ENCODE measurements around the gene CRYGA. TPM values are rescaled to one million over a fixed set of nuclear protein-coding genes. Genes with fewer than 3 reads are reported as not detected.

Gene CRYGA
- total RNA-seq, 1 donor from 2014 or later = not detected

DNA sequence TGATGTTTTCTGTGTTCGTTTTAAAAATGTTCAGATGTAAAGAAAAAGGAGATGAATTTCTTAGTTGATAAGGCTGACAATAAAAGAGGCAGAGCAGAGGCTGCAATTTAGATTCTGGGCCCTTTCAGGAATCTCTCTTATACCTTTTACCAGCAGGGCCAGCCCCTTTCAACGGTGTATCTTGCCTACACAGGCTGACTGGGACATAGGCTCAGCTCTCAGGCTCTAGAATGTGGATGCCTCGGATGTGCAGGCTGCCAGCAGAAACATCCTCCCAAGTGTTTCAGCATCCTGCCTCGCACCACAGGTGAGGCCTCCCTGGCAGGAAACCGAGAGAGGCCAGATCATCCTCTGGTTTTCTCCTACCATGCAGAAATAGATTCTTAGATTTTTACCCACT lies 23.1 kb upstream of the CRYGA start:
- no peaks in the 10 kb centered on the region for H3K4me1 ChIP-seq
- H3K36me3 ChIP-seq = no peaks in the 10 kb centered on the region
- H3K27ac ChIP-seq = no peak overlapping the region
- no peak overlapping the region for H3K4me3 ChIP-seq
- intact Hi-C loops (cut with DNase I) = no loop called here
- H3K27me3 ChIP-seq = no peaks in the 10 kb centered on the region
- H3K9me3 ChIP-seq = no peaks in the 10 kb centered on the region
- TF ChIP-seq, protein P1, sequence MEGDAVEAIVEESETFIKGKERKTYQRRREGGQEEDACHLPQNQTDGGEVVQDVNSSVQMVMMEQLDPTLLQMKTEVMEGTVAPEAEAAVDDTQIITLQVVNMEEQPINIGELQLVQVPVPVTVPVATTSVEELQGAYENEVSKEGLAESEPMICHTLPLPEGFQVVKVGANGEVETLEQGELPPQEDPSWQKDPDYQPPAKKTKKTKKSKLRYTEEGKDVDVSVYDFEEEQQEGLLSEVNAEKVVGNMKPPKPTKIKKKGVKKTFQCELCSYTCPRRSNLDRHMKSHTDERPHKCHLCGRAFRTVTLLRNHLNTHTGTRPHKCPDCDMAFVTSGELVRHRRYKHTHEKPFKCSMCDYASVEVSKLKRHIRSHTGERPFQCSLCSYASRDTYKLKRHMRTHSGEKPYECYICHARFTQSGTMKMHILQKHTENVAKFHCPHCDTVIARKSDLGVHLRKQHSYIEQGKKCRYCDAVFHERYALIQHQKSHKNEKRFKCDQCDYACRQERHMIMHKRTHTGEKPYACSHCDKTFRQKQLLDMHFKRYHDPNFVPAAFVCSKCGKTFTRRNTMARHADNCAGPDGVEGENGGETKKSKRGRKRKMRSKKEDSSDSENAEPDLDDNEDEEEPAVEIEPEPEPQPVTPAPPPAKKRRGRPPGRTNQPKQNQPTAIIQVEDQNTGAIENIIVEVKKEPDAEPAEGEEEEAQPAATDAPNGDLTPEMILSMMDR (IDR thresholded peaks at IDR 0.05) = no peak
- no peak for DNase-seq (ENCODE audit: low spot score in 2 of 2)

GRCh38 chr2:208183972-208184705 lies 20.8 kb upstream of the CRYGA start:
- no peaks in the 10 kb centered on the region for H3K9me3 ChIP-seq
- no peak overlapping the region for H3K27ac ChIP-seq
- DNase-seq (ENCODE audit: low spot score in 2 of 2) = no peak
- H3K36me3 ChIP-seq = no peaks in the 10 kb centered on the region
- H3K4me1 ChIP-seq = no peaks in the 10 kb centered on the region
- intact Hi-C loops (cut with DNase I) = no loop called here
- TF ChIP-seq, protein P1 (IDR thresholded peaks at IDR 0.05) = no peak
- H3K27me3 ChIP-seq = no peaks in the 10 kb centered on the region
- H3K4me3 ChIP-seq = peak overlapping the region in 1 of 2 donors; percentile 28

DNA sequence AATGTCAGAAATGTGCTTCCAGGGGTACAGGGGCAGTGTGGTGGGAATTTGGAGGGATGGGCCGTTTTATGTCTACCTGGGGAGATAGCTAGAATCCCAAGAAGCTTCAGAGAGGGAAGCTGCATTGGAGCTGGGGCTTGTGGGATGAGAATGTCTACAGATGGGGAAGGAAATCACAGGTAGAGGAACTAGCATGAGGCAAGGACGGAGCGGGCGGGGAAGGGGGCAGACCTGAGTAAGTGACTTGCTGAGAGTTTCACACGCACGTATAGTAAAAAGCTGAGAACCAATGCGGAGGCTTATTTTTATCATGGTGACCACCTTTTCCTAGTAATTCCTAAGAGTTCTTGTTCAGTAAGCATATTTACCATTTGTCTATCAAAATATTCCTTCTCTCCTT lies 20.1 kb upstream of the CRYGA start:
- peak overlapping the region in 1 of 2 donors; percentile 28 for H3K4me3 ChIP-seq

GRCh38 chr2:208182835-208183234 lies 19.4 kb upstream of the CRYGA start:
- DNase-seq (ENCODE audit: low spot score in 2 of 2) = no peak
- TF ChIP-seq, protein P1 (IDR thresholded peaks at IDR 0.05) = no peak
- Histone ChIP-seq H3K4me3 (no peak overlapping the region), H3K36me3 (no peaks in the 10 kb centered on the region), H3K27me3 (no peaks in the 10 kb centered on the region), H3K27ac (no peak overlapping the region), H3K4me1 (no peaks in the 10 kb centered on the region), H3K9me3 (no peaks in the 10 kb centered on the region)
- intact Hi-C loops (cut with DNase I) = no loop called here

More for the DNA sequence above, 20.1 kb upstream of the CRYGA start:
- TF ChIP-seq, protein P1 (IDR thresholded peaks at IDR 0.05) = no peak
- Histone ChIP-seq H3K27ac (no peak overlapping the region), H3K4me1 (no peaks in the 10 kb centered on the region), H3K36me3 (no peaks in the 10 kb centered on the region), H3K27me3 (no peaks in the 10 kb centered on the region), H3K9me3 (no peaks in the 10 kb centered on the region)
- DNase-seq (ENCODE audit: low spot score in 2 of 2) = no peak
- intact Hi-C loops (cut with DNase I) = no loop called here

DNA sequence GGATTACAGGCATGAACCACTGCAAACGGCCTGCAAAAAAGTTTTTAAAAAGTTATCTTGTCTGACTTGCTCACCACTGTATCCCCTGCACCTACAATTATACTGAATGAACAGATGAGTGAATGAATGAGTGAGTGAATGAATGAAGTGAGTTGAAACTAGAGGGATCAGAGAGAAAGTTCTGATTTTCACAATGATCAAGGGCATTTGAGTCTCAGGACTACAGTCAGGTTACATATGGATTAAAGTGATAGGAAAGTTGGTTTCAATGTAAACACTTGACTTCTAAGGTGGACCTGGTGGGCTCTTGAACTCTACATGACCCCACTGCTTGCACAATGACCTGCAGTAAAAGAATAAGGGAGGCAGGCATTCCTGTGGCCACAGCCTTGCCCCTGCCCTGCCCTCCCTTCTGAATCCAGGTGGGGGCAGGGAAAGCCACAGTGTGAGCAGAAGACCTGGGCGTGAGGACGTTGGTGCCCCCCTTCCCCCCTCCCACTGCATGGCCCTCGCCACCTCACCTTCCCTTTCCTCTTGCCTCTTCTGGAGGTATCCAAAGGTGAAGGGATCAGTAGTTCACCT lies 15.7 kb upstream of the CRYGA start:
- Histone ChIP-seq H3K27ac (no peak overlapping the region), H3K36me3 (no peaks in the 10 kb centered on the region), H3K27me3 (no peaks in the 10 kb centered on the region), H3K4me3 (no peak overlapping the region), H3K9me3 (no peaks in the 10 kb centered on the region), H3K4me1 (no peaks in the 10 kb centered on the region)
- no peak for DNase-seq (ENCODE audit: low spot score in 2 of 2)
- intact Hi-C loops (cut with DNase I) = no loop called here
- TF ChIP-seq, protein P1 (IDR thresholded peaks at IDR 0.05) = no peak

Data from ascending aorta (tissue), 2 donors.